GM21825 (cell line): ENCODE data around the gene SYCN.

Experiments
- ATAC-seq: cut with Tn5 transposase; IDR thresholded peaks from one replicate; pipeline ENCODE4 v1.9.1; 2021; ENCODE audit warnings: mild to moderate bottlenecking, moderate library complexity; ENCODE audit not compliant: unreplicated experiment

Gene SYCN

DNA sequence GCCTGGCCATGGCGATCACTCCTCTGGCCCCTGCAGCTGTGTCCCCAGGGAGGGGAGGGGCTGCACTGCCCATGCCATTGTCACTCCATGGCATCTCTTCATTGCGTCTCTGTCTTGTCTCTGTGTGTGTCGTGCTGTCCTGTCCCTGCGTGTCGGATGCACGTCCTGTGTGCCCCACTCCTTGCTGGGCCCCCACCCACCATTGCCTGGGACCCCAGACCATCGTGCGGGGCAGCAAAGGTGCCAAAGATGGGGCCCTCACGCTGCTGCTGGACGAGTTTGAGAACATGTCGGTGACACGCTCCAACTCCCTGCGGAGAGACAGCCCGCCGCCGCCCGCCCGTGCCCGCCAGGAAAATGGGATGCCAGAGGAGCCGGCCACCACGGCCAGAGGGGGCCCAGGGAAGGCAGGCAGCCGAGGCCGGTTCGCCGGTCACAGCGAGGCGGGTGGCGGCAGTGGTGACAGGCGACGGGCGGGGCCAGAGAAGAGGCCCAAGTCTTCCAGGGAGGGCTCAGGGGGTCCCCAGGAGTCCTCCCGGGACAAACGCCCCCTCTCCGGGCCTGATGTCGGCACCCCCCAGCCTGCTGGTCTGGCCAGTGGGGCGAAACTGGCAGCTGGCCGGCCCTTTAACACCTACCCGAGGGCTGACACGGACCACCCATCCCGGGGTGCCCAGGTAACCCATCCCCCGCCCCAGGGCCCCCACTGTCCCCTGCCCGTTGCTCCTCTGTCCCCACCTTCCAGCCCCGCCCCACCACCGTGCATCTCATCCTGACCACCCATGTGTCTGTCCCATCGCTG lies 31.2 kb downstream of the SYCN start:
- no peak for ATAC-seq

DNA sequence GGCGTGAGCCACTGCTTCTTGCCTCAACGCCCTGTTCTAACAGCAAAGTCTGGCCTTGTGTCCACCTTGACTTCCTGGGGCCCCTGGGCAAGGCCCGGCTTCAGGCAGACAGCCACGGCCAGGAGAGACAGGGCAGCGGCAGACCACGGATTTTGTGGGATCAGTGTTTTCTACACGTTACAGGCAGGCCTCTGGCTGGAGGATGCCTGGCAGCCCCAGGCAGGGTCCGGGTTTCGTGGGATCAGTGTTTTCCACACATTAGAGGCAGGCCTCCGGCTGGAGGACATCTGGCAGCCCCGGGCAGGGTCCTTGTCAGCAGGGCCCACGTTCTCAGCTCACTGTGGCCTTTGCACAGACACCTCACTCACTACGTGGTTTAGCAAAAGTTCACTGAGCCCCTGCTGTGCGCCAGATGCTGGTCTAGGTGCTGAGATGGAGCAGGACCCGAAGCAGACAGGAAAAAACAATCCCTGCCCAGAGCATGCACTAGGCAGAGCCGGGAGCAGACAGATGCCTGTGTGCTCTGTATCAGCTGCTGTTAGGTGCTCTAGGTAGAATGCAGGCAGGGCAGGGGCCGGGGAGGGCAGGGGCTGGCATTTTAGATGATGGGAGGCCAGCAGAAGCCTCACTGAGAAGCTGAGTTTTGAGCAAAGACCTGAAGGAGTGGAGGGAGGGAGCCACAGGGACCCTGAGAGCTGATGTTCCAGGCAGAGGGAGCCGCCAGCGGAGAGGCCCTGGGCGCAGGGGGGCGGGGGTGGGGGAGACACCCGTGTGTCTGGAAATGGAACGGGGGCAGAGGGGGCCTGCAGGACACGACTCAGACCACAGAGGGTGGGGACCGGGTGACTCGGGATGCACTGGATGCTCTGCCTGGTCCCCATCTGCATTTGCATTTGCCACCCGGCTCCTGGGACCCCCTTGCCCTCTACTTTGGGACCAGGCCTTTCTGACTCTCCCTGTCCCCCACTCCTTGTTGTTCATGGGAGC lies 32.3 kb downstream of the SYCN start:
- no peak for ATAC-seq

DNA sequence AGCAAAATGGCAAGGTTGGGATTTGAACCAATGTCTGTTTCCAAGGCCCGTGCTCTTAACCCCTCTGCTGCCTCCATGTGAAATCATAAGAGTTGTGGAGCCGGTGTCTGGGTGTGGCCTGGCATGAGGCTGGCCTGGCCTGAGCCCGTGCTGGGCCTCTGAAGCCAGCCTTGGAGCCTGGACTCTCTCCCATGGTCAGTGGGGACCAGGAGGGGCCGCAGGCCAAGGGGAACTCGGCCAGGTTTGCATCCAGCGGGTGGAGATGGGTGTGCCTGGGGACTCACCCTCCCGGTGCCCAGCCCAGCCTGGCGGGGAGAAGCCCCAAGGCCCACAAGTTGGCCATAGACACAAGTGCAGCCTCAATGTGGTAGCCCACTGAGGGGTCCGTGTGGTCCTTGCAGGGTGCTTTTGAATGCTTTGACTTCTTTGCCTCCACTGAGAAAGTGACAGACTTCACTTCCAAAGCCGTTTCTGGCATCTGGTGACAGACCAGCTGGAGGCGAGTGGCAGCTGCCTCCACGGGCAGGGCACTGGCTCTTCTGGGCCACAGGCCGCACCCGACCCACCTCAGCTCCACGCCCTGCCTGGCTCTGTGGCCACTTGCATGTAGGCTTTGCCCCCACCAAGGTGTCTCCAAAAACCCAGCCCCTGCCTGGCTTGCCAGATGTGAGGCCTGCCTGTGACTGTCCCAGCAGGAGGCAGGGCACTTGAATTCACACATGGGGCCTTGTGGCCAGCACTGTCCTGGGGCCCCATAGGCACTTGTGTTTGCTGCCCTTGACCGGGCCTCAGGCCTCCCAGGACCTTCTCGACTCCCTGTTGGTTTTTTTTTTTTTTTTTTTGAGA lies 33.5 kb downstream of the SYCN start:
- ATAC-seq: no peak

DNA sequence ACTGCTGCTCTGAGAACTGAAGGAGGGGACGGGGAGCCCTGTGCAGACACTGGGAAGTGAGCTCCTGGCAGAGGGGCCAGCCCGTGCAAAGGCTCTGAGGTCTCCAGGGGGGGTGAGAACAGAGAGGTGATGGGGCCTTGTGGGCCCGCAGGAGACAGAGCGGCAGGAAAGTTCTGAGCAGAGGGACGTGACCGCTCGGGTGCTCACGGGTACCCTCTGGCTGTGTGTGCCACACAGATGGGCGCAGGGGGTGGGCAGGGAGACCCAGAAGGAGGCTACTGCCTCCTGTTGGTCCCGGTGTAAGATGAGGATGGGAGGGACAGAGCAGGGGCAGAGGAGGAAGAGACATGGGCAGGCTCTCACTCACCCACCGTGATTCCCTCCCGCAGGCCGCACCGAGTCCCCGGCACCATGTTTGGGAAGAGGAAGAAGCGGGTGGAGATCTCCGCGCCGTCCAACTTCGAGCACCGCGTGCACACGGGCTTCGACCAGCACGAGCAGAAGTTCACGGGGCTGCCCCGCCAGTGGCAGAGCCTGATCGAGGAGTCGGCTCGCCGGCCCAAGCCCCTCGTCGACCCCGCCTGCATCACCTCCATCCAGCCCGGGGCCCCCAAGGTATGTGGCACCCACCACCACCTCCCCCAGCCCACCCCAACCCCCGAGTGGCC lies 34.8 kb downstream of the SYCN start:
- ATAC-seq: no peak

DNA sequence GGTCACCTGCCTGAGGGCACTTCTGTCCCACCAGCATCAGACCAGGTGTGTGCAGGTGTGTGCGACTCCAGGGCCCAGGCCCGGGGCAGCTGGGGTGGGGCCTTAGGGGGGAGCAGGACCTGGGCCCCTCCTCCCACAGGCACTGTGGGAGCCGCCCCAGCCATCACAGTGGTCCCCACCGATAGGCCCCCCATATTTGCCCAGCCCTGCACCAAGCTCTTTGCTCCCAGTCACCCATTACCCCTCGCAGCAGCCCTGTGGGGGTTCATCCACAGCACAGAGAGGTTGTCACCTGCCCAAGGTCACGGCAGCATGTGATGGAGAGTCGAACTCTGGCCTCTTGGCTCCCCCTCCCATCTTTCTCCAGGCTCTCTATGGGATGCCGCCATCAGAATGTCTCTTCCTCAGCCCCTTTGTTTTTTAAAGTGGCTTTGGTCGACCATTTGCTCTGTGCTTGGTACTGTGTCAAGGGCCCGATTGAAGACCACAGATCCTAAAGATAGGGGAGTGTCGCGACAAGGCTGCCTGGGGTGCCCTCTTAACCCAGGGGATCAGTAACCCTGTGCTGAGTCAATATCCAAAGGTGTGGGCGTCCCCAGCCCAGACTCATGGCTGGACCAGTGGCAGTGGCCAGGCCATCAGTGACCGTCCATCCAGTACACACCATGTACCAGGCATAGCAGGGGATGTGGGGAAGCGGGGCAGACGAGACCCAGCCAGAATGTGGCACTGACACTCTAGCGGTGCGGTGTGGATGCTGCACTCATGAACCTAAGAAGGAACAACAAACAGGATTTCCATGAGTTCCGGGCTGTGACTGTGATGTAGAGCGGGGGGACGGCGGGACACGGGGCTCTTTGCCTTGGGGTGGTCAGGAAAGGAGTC lies 35.6 kb downstream of the SYCN start:
- ATAC-seq: no peak

DNA sequence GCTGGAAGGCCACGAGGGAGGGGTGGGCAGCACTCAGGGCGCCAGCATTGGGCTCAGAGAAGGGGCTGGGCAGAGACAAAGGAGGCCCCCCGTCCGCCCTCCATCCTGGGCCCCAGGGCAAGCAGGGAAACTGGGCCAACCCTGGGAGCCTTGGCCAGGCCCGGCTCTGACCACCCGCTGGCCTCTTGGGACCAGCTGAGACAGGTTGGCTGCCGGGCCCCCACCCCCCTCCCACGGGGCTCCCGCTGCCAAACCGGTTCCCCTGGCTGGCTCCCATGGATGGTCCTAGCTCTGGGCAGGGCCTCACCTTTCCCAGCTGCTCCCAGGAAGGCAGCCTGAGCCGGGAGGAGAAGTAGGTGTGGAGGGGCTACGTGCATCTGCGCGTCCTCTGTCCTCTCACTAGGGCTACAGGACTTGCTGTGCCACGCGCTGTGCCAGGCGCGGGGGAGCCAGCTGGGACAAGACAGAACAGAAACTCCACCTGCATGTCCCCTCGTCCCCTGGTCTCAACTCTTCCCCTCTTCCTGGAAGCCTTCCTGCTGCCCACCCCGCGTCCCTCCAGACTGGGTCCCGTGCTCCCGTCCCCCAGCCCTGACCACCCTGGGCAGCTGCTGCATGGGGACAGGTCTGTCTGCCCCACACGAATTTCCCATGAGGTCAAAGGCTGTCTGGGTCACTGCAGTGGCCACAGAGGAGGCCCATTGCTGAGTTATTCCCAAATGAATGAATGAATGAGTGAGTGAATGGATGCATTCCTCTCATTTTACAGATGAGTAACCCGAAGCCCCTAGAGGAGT lies 36.4 kb downstream of the SYCN start:
- ATAC-seq: no peak

DNA sequence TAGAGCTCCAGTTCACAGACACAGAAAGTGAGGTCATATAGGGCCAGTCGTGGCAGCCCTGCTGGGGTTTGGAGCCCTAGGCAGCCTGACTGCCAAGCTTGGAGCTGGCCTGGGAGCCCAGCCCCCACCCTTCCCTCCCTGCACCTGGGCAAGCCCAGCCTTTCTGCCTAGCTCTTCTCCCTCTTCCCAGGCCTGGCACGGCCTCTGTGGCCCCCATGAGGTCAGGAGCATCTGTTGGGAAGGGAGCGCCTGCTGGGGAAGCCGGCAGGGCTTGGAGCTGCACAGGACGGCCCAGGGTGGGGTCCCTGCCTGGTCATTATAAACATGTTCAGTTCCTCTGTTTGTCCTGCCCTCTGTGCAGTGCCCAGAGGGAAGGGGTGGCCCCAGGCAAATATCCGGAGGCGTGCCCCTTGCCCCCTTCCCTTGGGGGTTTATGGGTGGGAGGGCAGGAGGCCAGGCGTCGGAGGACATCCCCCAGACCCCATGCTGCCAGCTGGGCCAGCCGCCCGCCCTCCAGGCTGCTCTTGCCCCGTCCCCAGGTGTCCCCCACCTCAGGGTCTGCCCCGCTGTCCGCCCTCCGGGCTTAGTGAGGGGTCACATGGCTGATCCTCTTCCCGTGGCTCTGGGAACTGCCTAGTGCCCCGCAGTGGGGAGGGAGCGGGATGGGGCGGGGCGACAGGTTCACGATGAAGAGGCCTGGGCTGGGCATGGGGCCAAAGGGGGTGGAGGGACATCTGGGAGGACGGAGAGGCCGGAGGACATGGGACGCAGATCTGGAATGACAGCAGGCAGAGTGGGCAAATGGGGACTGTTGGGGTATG lies 37.3 kb downstream of the SYCN start:
- no peak for ATAC-seq

DNA sequence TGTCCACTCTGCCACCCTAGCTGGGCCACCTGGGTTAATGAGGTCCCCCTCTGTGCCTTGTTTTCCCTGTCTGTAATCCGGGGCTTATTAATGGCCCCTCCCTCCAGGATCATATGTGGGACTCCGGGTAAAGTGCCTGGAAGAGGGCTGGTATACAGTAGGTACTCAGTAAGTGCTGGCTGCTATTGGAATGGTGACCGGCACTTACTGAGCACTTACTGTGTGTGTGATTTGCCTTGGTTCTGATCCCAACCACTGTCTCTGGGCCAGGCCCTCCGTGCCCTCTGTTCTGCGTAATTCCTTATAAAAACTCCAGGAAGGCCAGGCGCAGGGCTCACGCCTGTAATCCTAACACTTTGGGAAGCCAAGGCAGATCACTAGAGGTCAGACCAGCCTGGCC lies 38.2 kb downstream of the SYCN start:
- no peak for ATAC-seq

DNA sequence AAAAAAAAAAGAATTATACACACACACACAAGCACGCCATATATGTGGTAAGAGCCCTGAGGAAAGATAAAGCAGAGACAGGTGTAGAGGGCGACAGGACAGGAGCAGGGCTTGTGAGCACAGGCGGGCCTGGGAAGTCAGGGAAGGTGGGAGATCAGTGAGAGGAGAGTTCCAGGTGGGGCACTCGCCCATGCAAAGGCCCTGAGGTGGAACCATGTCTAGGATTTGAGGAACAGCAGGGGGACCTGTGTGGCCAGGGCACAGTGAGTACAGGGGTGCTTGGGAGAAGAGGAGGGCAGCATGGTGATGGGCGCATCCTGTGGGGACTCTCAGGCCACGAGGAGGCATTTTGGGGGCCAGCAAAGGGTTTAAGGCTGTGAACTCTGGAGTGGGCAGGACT lies 39.8 kb downstream of the SYCN start:
- no peak for ATAC-seq

DNA sequence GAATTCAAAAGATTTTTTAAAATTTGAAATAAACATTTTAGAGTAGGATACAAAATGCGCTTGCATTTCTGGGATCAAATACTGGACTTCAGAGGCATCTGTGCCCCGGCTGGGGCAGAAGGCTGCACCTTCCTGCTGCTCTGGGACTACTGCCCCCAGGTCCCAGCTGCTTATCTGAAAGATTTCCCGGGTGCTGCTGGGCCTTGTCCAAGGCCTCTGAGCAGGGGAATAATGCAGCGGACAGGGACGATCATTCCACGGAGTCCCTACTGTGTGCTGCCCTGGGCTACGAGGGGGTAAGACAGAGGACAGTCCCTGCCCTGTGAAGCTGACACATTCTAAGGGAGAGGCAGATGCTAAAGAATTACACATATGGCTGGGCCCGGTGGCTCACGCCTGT lies 40.4 kb downstream of the SYCN start:
- no peak for ATAC-seq

DNA sequence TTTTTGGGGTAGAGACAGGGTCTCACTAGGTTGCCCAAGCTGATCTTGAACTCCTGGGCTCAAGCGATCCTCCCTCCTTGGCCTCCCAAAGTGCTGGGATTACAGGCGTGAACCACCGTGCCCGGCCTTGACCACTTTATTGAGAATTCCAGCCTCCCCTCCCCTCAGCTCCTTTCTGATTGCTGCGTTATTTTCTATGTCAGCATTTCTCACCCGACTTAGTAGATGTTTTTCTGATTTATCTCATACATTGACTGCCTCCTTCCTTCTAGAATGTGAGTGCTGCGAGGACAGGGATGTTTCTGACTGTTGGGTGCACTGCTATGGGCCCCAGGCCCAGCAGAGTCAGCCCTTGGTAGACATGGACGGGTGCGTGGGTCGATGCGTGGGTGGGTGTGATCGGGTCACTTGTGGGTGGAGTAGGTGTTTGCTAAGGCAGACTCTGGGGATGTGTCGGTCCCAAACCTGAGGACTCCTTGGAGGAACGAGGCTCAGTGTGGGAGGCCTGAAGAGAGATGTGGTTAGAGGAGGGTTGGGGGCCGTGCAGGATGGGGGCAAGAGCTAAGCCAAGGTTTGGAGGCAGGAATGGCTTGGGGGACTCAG lies 41.5 kb downstream of the SYCN start:
- ATAC-seq: no peak

DNA sequence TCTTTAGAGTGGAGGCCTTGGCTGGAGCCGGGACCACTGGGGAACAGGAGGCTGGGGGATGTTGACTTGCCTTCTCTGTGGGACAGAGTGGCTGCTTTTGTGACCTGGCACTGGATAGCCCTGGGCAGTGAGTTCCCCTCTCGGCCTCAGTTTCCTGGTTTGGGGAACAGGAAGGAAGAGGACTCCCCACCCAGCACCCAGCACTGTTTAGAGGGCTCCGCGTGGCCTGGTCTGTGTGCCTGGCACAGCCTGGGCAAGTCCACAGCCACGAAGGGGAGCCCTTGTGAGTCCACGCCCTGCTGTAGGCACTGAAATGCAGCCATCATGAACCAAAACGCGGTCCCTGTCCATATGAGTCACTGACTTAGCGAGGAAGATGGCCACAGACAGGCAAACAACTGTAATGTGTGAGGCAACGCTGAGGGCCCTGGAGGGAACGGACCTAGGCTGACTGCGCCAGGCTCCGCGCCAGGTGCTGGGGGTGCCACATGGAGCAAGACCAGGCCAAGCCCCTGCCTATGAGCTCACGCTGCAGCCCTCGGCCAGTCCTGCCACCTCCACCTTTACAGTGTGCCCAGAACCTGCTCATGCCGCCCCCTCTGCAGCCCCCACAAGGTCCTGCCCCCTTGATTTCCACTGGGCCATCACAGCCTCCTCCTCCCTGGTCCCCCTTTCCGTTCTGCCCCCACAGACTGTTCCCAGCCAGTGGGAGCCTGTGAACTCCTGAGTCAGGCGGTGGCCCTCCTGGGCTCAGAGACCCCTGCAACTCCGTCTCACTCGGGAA lies 43.0 kb downstream of the SYCN start:
- no peak for ATAC-seq

DNA sequence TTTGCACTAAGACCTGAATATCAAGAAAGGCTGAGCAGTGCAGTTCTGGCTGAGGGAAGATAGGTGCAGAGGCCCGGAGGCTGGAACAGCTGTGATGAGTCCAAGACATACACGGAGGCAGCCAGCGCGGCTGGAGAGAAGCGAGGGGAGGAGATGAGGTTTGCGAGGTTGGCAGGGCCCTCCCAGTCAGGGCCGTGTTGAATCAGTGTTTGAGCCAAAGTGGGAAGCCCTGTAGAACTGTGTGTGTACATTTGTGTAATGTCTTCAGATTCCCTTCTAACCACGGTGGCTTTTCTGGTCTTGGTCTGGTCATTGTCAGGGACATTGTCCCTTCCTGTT lies 43.6 kb downstream of the SYCN start:
- ATAC-seq: no peak

DNA sequence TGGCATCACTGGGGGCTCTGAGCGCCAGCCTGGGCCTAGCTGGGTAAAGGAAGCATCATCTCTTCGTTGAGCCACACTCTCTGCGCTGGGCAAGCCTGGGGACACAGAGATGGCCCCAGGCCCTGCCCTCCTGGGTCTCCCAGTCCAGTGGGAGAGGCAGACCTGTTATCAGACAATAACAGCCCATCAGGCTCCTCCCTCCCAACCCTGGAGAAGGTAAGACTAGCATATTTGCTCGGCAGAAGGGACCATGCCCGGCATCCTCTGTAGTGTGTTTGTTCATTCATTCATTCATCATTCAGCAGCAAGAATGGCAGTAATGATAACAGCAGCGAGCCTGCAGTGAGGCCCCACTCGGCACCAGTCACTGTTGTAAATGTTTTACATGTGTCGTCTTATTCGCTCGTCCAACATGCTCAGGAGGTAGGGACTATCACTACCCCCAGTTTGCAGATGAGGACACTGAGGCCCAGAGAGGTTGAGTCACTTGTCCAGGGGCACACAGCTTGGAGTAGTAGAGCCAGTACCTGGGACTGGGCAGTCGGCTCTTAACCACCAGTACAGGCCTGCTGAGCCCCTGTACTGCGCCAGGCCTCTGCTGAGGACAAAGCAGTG lies 45.3 kb downstream of the SYCN start:
- ATAC-seq: no peak

DNA sequence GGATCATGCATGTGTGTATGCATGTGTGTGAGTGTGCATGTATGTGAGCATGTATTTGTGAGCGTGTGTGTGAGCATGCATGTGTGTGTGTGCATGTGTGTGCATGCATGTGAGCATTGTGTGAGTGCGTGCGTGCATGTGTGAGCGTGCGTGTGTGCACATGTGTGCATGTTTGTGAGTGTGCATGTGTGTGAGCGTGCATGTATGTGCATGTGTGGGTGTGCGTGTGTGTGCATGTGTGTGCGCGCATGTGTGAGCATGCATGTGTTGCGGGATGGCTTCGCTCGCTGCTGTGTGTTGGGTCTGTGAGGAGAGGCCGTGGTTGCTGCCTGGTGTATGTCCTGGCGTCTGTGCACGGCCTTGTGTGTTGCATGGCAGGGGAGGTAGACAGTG lies 46.1 kb downstream of the SYCN start:
- ATAC-seq: no peak

DNA sequence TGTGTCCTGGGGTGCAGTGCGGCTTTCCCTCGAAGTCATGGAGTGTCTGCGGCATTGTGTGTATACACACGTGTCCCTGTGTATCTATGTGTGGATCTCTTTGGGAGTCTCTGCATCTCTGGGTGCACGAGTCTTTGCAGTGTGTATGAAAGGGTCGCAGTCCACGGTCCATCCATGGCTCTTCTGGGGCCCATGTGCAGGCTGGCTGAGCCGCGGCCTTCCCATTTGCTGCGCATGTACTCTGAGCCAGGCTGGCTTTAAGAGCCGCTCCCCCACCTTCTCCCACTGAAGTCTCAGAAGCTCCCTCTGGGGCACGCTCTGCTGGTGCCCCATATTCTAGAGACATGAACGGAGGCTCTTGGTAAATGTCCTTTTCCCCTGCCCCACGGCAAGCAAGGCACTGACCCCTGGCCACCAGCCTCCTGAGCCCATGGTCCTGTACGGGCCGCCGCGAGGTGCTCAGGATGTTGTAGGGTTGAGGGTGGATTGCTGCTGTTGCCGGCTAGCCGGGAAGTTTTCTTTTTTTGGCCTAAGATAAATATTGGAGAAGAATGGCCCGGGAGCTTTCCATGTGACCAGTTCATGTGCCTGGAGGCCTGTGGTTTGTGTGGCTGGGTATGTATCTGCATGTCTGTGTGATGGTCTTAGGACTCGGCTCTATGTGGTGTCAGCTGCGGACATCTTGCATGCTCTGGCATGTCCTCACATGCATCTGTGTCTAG lies 46.6 kb downstream of the SYCN start:
- no peak for ATAC-seq
